ENCODE measurements around the gene CATSPER3. TPM values are rescaled to one million over a fixed set of nuclear protein-coding genes. Genes with fewer than 3 reads are reported as not detected.

CATSPER3 gene
- total and polyA plus RNA-seq, 2 of the 13 experiments (the other 11 are each of a cell fraction or from before 2014, with no cell fraction given) = 0.33 to 0.37 TPM

GRCh38 chr5:134944630-134945029 lies 23.1 kb upstream of the CATSPER3 start (continued):
- TF ChIP-seq HMG20B (CRISPR knock-in tag; conservative IDR thresholded peaks at IDR 0.05) = no peak

- Histone ChIP-seq H3K79me2 (ENCODE audit: insufficient read depth, low read length) (no peaks in the 10 kb centered on the region), H3K27ac (ENCODE audit: extremely low read length, insufficient read depth, low read length) (no peak overlapping the region), H3K4me1 (ENCODE audit: insufficient read depth, low read length) (peaks cover 12% of the 10 kb centered on the region), H3K9ac (ENCODE audit: insufficient read depth, low read depth, low read length) (no peak overlapping the region), H2AFZ (ENCODE audit: low read length) (no peak overlapping the region), H3K4me3 (replicated peaks in 1 of 3; ENCODE audit: insufficient read depth in 1 of 3, low read depth in 2 of 3, low read length in 3 of 3) (no peak overlapping the region), H3K36me3 (replicated peaks in 1 of 2; ENCODE audit: control insufficient read depth in 1 of 2, insufficient read depth in 2 of 2, low read length in 2 of 2) (no peaks in the 10 kb centered on the region), H4K20me1 (ENCODE audit: insufficient read depth, low read length) (no peaks in the 10 kb centered on the region), H3K27me3 (ENCODE audit: control insufficient read depth in 1 of 2, insufficient read depth in 2 of 2, low read length in 2 of 2) (no peaks in the 10 kb centered on the region), H3K4me2 (ENCODE audit: low read depth, low read length) (no peak overlapping the region), H3K9me3 (ENCODE audit: low read length) (no peaks in the 10 kb centered on the region)
- no peak for TF ChIP-seq POLR2AphosphoS5 (IDR thresholded peaks at IDR 0.05; ENCODE audit: low read depth, low read length)
- TF ChIP-seq ZBTB8A (CRISPR knock-in tag; IDR thresholded peaks at IDR 0.05; ENCODE audit: borderline replicate concordance, low read depth) = no peak
- no peak for TF ChIP-seq ZSCAN22 (CRISPR knock-in tag; IDR thresholded peaks at IDR 0.05)
- no peak for TF ChIP-seq ZNF563 (CRISPR knock-in tag; IDR thresholded peaks at IDR 0.05)
- no peak for TF ChIP-seq CHD4 (IDR thresholded peaks at IDR 0.05; ENCODE audit: borderline replicate concordance, low read length)
- TF ChIP-seq SCMH1 (CRISPR knock-in tag; IDR thresholded peaks at IDR 0.05; ENCODE audit: borderline replicate concordance) = no peak
- TF ChIP-seq ZNF160 (CRISPR knock-in tag; IDR thresholded peaks at IDR 0.05) = no peak
- TF ChIP-seq ZNF451 (CRISPR knock-in tag; IDR thresholded peaks at IDR 0.05) = no peak
- no peak for TF ChIP-seq SP2 (CRISPR knock-in tag; IDR thresholded peaks at IDR 0.05)
- TF ChIP-seq ZKSCAN8 (CRISPR knock-in tag; IDR thresholded peaks at IDR 0.05; ENCODE audit: borderline replicate concordance) = no peak
- no peak for TF ChIP-seq SNAPC2 (CRISPR knock-in tag; IDR thresholded peaks at IDR 0.05)
- WGBS (ENCODE audit: low lambda C conversion rate) = 94% methylated on average over 2 of the region's 2 CpGs
- in situ Hi-C loops (cut with HindIII; ENCODE audit: extremely low pct_ligation_motif_present, low pct_unique_long_range_greater_than_20kb) = no loop called here
- ChIA-PET POLR2A (no interaction called here), CTCF (ENCODE audit: low intra/inter-chr PET ratio, low total read pairs) (no interaction called here)
- DNase-seq (ENCODE audit: low spot score) (no peak), FAIRE-seq (no peak), ATAC-seq (no peak)
- no TSS peak for BruUV-seq (replicated peaks)
- intact Hi-C loops (cut with micrococcal nuclease; ENCODE audit: unreplicated experiment) = no loop called here
Observed at GRCh38 chr5:134945041-134945440, 22.7 kb upstream of the CATSPER3 start.
